Coronary artery (tissue), 2 donors: ENCODE data around the gene LONP2.

Experiments
- DNase-seq: peaks from one replicate; pipeline ENCODE4 v3.0.0-alpha.2; 2017; ENCODE audit warnings: low spot score
- H3K27ac ChIP-seq, 2 donors: fragments of 200-600 bp; sonication (generic); one replicate each; pipeline ENCODE4 v1.5.1; 2016 to 2019
- H3K4me3 ChIP-seq: fragments of 200-600 bp; sonication (generic); 2 replicates; pipeline ENCODE4 v1.5.1; 2016; ENCODE audit warnings: mild to moderate bottlenecking, moderate library complexity
- TF ChIP-seq, protein P1 (sequence below): fragments of 200-600 bp; sonication (generic); IDR thresholded peaks from one replicate; pipeline ENCODE4 v1.5.1; 2019; ENCODE audit warnings: antibody characterized with exemption

The LONP2 gene

GRCh38 chr16:48405907-48406306, 161.8 kb downstream of the LONP2 start:
- DNase-seq, result no peak
- no peak overlapping the region for H3K4me3 ChIP-seq
- no peak overlapping the region for H3K27ac ChIP-seq
- TF ChIP-seq, protein P1, sequence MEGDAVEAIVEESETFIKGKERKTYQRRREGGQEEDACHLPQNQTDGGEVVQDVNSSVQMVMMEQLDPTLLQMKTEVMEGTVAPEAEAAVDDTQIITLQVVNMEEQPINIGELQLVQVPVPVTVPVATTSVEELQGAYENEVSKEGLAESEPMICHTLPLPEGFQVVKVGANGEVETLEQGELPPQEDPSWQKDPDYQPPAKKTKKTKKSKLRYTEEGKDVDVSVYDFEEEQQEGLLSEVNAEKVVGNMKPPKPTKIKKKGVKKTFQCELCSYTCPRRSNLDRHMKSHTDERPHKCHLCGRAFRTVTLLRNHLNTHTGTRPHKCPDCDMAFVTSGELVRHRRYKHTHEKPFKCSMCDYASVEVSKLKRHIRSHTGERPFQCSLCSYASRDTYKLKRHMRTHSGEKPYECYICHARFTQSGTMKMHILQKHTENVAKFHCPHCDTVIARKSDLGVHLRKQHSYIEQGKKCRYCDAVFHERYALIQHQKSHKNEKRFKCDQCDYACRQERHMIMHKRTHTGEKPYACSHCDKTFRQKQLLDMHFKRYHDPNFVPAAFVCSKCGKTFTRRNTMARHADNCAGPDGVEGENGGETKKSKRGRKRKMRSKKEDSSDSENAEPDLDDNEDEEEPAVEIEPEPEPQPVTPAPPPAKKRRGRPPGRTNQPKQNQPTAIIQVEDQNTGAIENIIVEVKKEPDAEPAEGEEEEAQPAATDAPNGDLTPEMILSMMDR, result no peak
